Liver (tissue), 9 donors: ENCODE measurements around the gene SDHAF1. TPM values are rescaled to one million over a fixed set of nuclear protein-coding genes. Genes with fewer than 3 reads are reported as not detected.

Source experiments
- DNase-seq: peaks from one replicate; pipeline ENCODE4 v3.0.0-alpha.2; 2017; ENCODE audit warnings: low spot score
- H3K27ac ChIP-seq, 2 donors: one replicate each; pipeline ENCODE4 v1.7.0; 2013; ENCODE audit warnings: inconsistent platforms in 2 of 2, low read length in 2 of 2, control low read depth in 1 of 2, low read depth in 1 of 2, mild to moderate bottlenecking in 1 of 2
- H3K27me3 ChIP-seq, 4 donors: one replicate each; pipeline versions ENCODE4 v1.6.1 to v1.7.0; 2013; ENCODE audit warnings: low read length in 3 of 4, inconsistent platforms in 1 of 4, mild to moderate bottlenecking in 1 of 4, moderate library complexity in 1 of 4; ENCODE audit not compliant: control insufficient read depth in 4 of 4, insufficient read depth in 4 of 4
- H3K36me3 ChIP-seq, 4 donors: one replicate each; pipeline versions ENCODE4 v1.6.1 to v1.7.0; 2013; ENCODE audit warnings: low read length in 3 of 4, mild to moderate bottlenecking in 3 of 4, low read depth in 1 of 4, moderate library complexity in 1 of 4; ENCODE audit not compliant: control insufficient read depth in 4 of 4, insufficient read depth in 3 of 4
- H3K4me1 ChIP-seq, 4 donors: one replicate each; pipeline versions ENCODE4 v1.6.1 to v1.7.0; 2013; ENCODE audit warnings: low read length in 3 of 4, mild to moderate bottlenecking in 3 of 4, moderate library complexity in 1 of 4; ENCODE audit not compliant: control insufficient read depth in 4 of 4, insufficient read depth in 4 of 4
- H3K4me3 ChIP-seq, 3 donors: one replicate each; pipeline versions ENCODE4 v1.6.1 to v1.7.0; 2013; ENCODE audit warnings: low read length in 3 of 3, control low read depth in 1 of 3, low read depth in 1 of 3, mild to moderate bottlenecking in 1 of 3
- H3K9ac ChIP-seq, 2 donors: one replicate each; pipeline ENCODE4 v1.7.0; 2013; ENCODE audit warnings: low read length in 2 of 2, mild to moderate bottlenecking in 2 of 2, moderate library complexity in 2 of 2, control low read depth in 1 of 2, low read depth in 1 of 2
- H3K9me3 ChIP-seq, 4 donors: one replicate each; pipeline versions ENCODE4 v1.6.1 to v1.7.0; 2013; ENCODE audit warnings: low read length in 3 of 4; ENCODE audit not compliant: control insufficient read depth in 4 of 4
- ATF3 ChIP-seq: IDR thresholded peaks from 2 replicates; pipeline ENCODE4 v1.6.1; 2016; ENCODE audit warnings: antibody characterized with exemption
- CTCF ChIP-seq: fragments of 150-350 bp; IDR thresholded peaks from 2 replicates; pipeline ENCODE4 v1.5.1; 2017; ENCODE audit warnings: improper control_type of control experiment, low read depth, low read length; ENCODE audit not compliant: missing input control
- EGR1 ChIP-seq, 2 donors: IDR thresholded peaks; 2 replicates each; pipeline ENCODE4 v1.6.1; 2016 to 2018; ENCODE audit warnings: antibody characterized with exemption in 2 of 2, low read depth in 2 of 2
- FOXA1 ChIP-seq: IDR thresholded peaks from 2 replicates; pipeline ENCODE4 v1.6.1; 2016; ENCODE audit warnings: antibody characterized with exemption
- FOXA2 ChIP-seq: IDR thresholded peaks from 2 replicates; pipeline ENCODE4 v1.6.1; 2016; ENCODE audit warnings: antibody characterized with exemption
- GABPA ChIP-seq, 2 donors: IDR thresholded peaks in 1 of 2; conservative IDR thresholded peaks in 1 of 2; 2 replicates each; pipeline ENCODE4 v1.6.1; 2016; ENCODE audit warnings: antibody characterized with exemption in 2 of 2, mild to moderate bottlenecking in 1 of 2, moderate library complexity in 1 of 2
- HNF4A ChIP-seq, 2 donors: conservative IDR thresholded peaks; 2 replicates each; pipeline ENCODE4 v1.6.1; 2016; ENCODE audit warnings: antibody characterized with exemption in 2 of 2, mild to moderate bottlenecking in 2 of 2
- HNF4G ChIP-seq: IDR thresholded peaks from 2 replicates; pipeline ENCODE4 v1.6.1; 2016; ENCODE audit warnings: antibody characterized with exemption
- JUND ChIP-seq, 2 donors: IDR thresholded peaks; 2 replicates each; pipeline ENCODE4 v1.6.1; 2016; ENCODE audit warnings: antibody characterized with exemption in 2 of 2
- NR2F2 ChIP-seq: IDR thresholded peaks from 2 replicates; pipeline ENCODE4 v1.6.1; 2016; ENCODE audit warnings: antibody characterized with exemption
- RAD21 ChIP-seq, 2 donors: IDR thresholded peaks; 2 replicates each; pipeline ENCODE4 v1.6.1; 2016; ENCODE audit warnings: antibody characterized with exemption in 2 of 2, mild to moderate bottlenecking in 2 of 2
- REST ChIP-seq: IDR thresholded peaks from 2 replicates; pipeline ENCODE4 v1.6.1; 2016; ENCODE audit warnings: antibody characterized with exemption, mild to moderate bottlenecking
- YY1 ChIP-seq: IDR thresholded peaks from 2 replicates; pipeline ENCODE4 v1.6.1; 2016; ENCODE audit warnings: antibody characterized with exemption, mild to moderate bottlenecking
- WGBS: extraction: QIAGEN DNeasy Blood & Tissue Kit; methylation state at CpG from one replicate; pipeline ENCODE4 v1.1.7; 2013; 5-methylcytosine and 5-hydroxymethylcytosine counted together
- polyA plus RNA-seq, 2 donors: library from polyadenylated mRNA; stranded (reverse) in 1 of 2; unstranded in 1 of 2; fragments of 200-250 nt in 1 of 2; fragments of >200 nt in 1 of 2; fragmentation: Nextera tagmentation in 1 of 2; extraction: Ambion mirVana in 1 of 2; gene quantifications; one replicate each; pipeline versions ENCODE4 v1.2.1 to v1.2.3, GENCODE V29; 2013 to 2015
- total RNA-seq, 2 donors: library from RNA; depleted of rRNA; stranded (reverse); fragments of >200 nt; gene quantifications; one replicate each; pipeline ENCODE4 v1.2.3, GENCODE V29; 2014
- TF ChIP-seq, protein P1 (sequence below): IDR thresholded peaks from 2 replicates; pipeline ENCODE4 v1.6.1; 2016; ENCODE audit warnings: antibody characterized with exemption
- TF ChIP-seq, protein P2 (sequence below): IDR thresholded peaks from 2 replicates; pipeline ENCODE4 v1.6.1; 2016; ENCODE audit warnings: antibody characterized with exemption
- donor health status: healthy.
- donor health status: healthy.
- donor health status: healthy.
- donor health status: healthy.
- donor health status: healthy.

SDHAF1 gene
- total and polyA plus RNA-seq, 4 donors = 8.4 to 28.4 (median 18.9) TPM

DNA sequence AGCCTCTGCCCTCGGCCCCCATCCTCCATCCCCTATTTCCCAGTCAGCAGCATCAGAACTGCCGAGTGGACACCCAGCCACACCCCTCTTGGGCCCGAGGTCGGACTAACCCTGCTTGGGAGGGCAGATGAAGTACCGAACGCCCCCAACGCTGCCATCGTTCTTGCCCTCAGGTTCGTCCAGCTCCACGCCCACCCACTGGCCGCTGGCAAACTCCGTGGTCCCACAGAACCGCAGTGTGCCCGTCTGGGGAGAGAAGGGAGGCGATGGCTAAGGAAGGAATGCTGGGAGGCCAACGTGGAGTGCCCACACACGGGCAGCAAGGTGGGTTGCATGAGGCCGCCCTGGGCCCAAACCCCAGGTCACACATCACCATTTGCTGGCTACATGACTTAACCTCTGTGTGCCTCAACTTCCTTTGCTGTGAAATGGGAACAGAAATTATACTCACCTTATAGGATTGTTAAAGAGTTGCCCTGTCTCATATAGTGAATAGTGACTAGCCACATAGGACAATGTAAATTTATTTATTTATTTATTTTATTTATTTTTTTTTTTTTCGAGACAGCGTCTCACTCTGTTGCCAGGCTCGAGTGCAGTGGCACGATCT lies 24.2 kb downstream of the SDHAF1 start:
- WGBS = 94% methylated on average over 22 of the region's 22 CpGs

GRCh38 chr19:36023432-36023831 lies 28.4 kb downstream of the SDHAF1 start:
- H3K4me3 ChIP-seq = no peak overlapping the region

More for the DNA sequence above, 24.2 kb downstream of the SDHAF1 start:
- no peaks in the 10 kb centered on the region for H3K27me3 ChIP-seq
- no peak for TF ChIP-seq GABPA (IDR thresholded peaks at IDR 0.05 in 1 of 2, conservative IDR thresholded peaks at IDR 0.05 in 1 of 2)
- no peak for TF ChIP-seq FOXA2
- TF ChIP-seq JUND (IDR thresholded peaks at IDR 0.05) = no peak
- no peak for TF ChIP-seq ATF3
- no peak for TF ChIP-seq CTCF
- TF ChIP-seq HNF4G = no peak
- TF ChIP-seq HNF4A (conservative IDR thresholded peaks at IDR 0.05) = no peak
- TF ChIP-seq EGR1 (IDR thresholded peaks at IDR 0.05; ENCODE audit: low read depth in 2 of 2) = no peak
- TF ChIP-seq, protein P1, sequence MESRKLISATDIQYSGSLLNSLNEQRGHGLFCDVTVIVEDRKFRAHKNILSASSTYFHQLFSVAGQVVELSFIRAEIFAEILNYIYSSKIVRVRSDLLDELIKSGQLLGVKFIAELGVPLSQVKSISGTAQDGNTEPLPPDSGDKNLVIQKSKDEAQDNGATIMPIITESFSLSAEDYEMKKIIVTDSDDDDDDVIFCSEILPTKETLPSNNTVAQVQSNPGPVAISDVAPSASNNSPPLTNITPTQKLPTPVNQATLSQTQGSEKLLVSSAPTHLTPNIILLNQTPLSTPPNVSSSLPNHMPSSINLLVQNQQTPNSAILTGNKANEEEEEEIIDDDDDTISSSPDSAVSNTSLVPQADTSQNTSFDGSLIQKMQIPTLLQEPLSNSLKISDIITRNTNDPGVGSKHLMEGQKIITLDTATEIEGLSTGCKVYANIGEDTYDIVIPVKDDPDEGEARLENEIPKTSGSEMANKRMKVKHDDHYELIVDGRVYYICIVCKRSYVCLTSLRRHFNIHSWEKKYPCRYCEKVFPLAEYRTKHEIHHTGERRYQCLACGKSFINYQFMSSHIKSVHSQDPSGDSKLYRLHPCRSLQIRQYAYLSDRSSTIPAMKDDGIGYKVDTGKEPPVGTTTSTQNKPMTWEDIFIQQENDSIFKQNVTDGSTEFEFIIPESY = no peak
- no peak for TF ChIP-seq FOXA1
- no peak for TF ChIP-seq RAD21 (IDR thresholded peaks at IDR 0.05)
- TF ChIP-seq NR2F2 = no peak
- TF ChIP-seq, protein P2, sequence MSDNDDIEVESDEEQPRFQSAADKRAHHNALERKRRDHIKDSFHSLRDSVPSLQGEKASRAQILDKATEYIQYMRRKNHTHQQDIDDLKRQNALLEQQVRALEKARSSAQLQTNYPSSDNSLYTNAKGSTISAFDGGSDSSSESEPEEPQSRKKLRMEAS = no peak
- TF ChIP-seq YY1 = no peak
- peaks cover 0 to 8% (median 6%) of the 10 kb centered on the region in 4 donors for H3K4me1 ChIP-seq
- H3K27ac ChIP-seq = no peak overlapping the region
- no peak overlapping the region for H3K4me3 ChIP-seq
- no peaks in the 10 kb centered on the region for H3K9me3 ChIP-seq
- H3K36me3 ChIP-seq = no peaks in the 10 kb centered on the region
- no peak for DNase-seq
- no peak overlapping the region for H3K9ac ChIP-seq

More at GRCh38 chr19:36023432-36023831, 28.4 kb downstream of the SDHAF1 start:
- Histone ChIP-seq H3K36me3 (no peaks in the 10 kb centered on the region), H3K9me3 (no peaks in the 10 kb centered on the region), H3K27me3 (no peaks in the 10 kb centered on the region), H3K4me1 (no peaks in the 10 kb centered on the region), H3K9ac (no peak overlapping the region), H3K27ac (no peak overlapping the region)
- TF ChIP-seq REST (no peak), NR2F2 (no peak), EGR1 (IDR thresholded peaks at IDR 0.05; ENCODE audit: low read depth in 2 of 2) (no peak), HNF4G (no peak)
- TF ChIP-seq, protein P2 = no peak
- WGBS = 98% methylated on average over 5 of the region's 5 CpGs
- no peak for DNase-seq
